ENCODE results near the gene NDUFAF8. TPM values are rescaled to one million over a fixed set of nuclear protein-coding genes. Genes with fewer than 3 reads are reported as not detected.

Gene NDUFAF8
- total RNA-seq, 4 donors from 2014 or later = 16.9 to 38.4 (median 22.3) TPM

- Histone ChIP-seq H3K27me3 (no peaks in the 10 kb centered on the region), H3K9me3 (no peaks in the 10 kb centered on the region), H3K36me3 (peaks cover 0 to 83% of the 10 kb centered on the region in 2 donors), H3K4me3 (no peak overlapping the region), H3K4me1 (peaks cover 0 to 41% (median 18%) of the 10 kb centered on the region in 3 donors), H3K27ac (peak overlapping the region in 3 of 4 donors; percentile 82 to 83 (median 83))
- WGBS, 2 donors (ENCODE audit: low coverage in 1 of 2) = 100% methylated on average over 1 of the region's 8 CpGs; no CpG with 5 or more reads in 1 of the 2 donors
- no peak for TF ChIP-seq CTCF (IDR thresholded peaks at IDR 0.05)
- no peak for TF ChIP-seq POLR2AphosphoS5 (IDR thresholded peaks at IDR 0.05)
- TF ChIP-seq EP300 (IDR thresholded peaks at IDR 0.05) = no peak
- no peak for TF ChIP-seq POLR2A (IDR thresholded peaks at IDR 0.05)
- no peak for ATAC-seq
Observed at GRCh38 chr17:81278831-81279230, 39.7 kb downstream of the NDUFAF8 start.

- no peak for ATAC-seq
- 72 to 88% methylated on average over 16 to 20 of the region's 50 CpGs for WGBS, 2 donors (ENCODE audit: low coverage in 1 of 2)
- H3K36me3 ChIP-seq = peaks cover 0 to 83% of the 10 kb centered on the region in 2 donors
- no peak overlapping the region for H3K4me3 ChIP-seq
- TF ChIP-seq POLR2AphosphoS5 (IDR thresholded peaks at IDR 0.05) = peak; percentile 69
- no peak for TF ChIP-seq POLR2A (IDR thresholded peaks at IDR 0.05)
- H3K4me1 ChIP-seq = peaks cover 0 to 43% (median 18%) of the 10 kb centered on the region in 3 donors
- peak overlapping the region in 3 of 4 donors; percentile 82 to 83 (median 83) for H3K27ac ChIP-seq
- H3K9me3 ChIP-seq = no peaks in the 10 kb centered on the region
- H3K27me3 ChIP-seq = no peaks in the 10 kb centered on the region
Observed at GRCh38 chr17:81279278-81280275, 40.5 kb downstream of the NDUFAF8 start.

- ATAC-seq = no peak
- Histone ChIP-seq H3K4me1 (peaks cover 0 to 53% (median 18%) of the 10 kb centered on the region in 3 donors), H3K27ac (peak overlapping the region in 2 of 4 donors; percentile 82 to 83), H3K27me3 (no peaks in the 10 kb centered on the region), H3K4me3 (no peak overlapping the region), H3K9me3 (no peaks in the 10 kb centered on the region), H3K36me3 (peaks cover 0 to 76% of the 10 kb centered on the region in 2 donors)
- 100% methylated on average over 2 of the region's 24 CpGs; no CpG with 5 or more reads in 1 of the 2 donors for WGBS, 2 donors (ENCODE audit: low coverage in 1 of 2)
- TF ChIP-seq POLR2AphosphoS5 (IDR thresholded peaks at IDR 0.05) = no peak
- TF ChIP-seq POLR2A (IDR thresholded peaks at IDR 0.05) = no peak
- no peak for TF ChIP-seq EP300 (IDR thresholded peaks at IDR 0.05)
- TF ChIP-seq CTCF (IDR thresholded peaks at IDR 0.05) = no peak
Observed at GRCh38 chr17:81280571-81280970, 41.5 kb downstream of the NDUFAF8 start.

DNA sequence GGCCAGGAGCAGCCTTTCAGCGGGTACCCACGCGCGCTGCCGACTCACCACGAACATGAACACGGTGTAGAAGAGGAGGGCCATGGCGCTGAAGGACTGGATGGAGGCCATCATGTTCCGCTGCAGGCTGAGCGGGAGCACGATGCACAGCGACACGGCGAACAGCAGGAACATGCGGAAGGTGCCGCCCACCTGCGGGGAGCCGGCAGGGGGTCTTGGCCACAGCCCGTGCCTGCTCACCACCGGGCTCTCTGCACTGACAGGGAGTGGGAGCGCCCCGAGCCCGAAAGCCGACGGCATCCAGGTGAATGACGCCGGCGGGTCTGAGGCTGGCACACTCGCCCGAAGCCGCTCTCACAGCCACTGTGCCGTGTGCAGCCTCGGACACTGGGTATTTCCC is 43.0 kb downstream of the NDUFAF8 start:
- Histone ChIP-seq H3K9me3 (no peaks in the 10 kb centered on the region), H3K4me1 (peaks cover 0 to 56% (median 23%) of the 10 kb centered on the region in 3 donors), H3K4me3 (no peak overlapping the region), H3K27ac (no peak overlapping the region), H3K36me3 (peaks cover 0 to 71% of the 10 kb centered on the region in 2 donors), H3K27me3 (no peaks in the 10 kb centered on the region)
- no peak for ATAC-seq
- no peak for TF ChIP-seq POLR2AphosphoS5 (IDR thresholded peaks at IDR 0.05)
- no peak for TF ChIP-seq POLR2A (IDR thresholded peaks at IDR 0.05)
- 97% methylated on average over 7 of the region's 33 CpGs; no CpG with 5 or more reads in 1 of the 2 donors for WGBS, 2 donors (ENCODE audit: low coverage in 1 of 2)

DNA sequence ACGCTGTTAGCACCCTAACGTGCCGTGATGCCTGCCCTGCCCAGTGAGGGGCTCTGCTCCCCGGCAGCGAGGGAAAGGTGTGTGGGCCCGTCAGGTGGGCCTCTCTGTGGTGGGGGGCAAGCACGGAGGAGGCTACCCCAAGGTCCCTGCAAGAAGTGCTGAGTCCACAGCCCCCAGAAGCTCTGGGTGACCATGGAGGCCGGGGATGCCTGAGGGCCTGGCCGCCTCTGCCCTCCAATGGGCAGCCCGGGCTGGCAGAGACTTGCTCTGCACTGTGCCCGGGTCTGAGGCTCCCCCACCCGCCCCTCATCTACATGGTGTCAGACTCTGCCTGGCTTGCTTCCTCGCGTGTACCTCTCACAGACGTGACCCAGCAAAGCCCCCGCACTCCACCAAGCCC is 43.8 kb downstream of the NDUFAF8 start:
- H3K27me3 ChIP-seq = no peaks in the 10 kb centered on the region
- H3K27ac ChIP-seq = no peak overlapping the region
- H3K9me3 ChIP-seq = no peaks in the 10 kb centered on the region
- ATAC-seq = no peak
- H3K4me3 ChIP-seq = no peak overlapping the region
- TF ChIP-seq EP300 (IDR thresholded peaks at IDR 0.05) (no peak), POLR2A (IDR thresholded peaks at IDR 0.05) (no peak), POLR2AphosphoS5 (IDR thresholded peaks at IDR 0.05) (no peak), CTCF (IDR thresholded peaks at IDR 0.05) (no peak)
- WGBS, 2 donors (ENCODE audit: low coverage in 1 of 2) = 92% methylated on average over 3 of the region's 16 CpGs; no CpG with 5 or more reads in 1 of the 2 donors
- peaks cover 0 to 54% (median 24%) of the 10 kb centered on the region in 3 donors for H3K4me1 ChIP-seq
- peaks cover 0 to 78% of the 10 kb centered on the region in 2 donors for H3K36me3 ChIP-seq

All from gastroesophageal sphincter (tissue), 4 donors.